Measurements from ENCODE around the gene SULT4A1.

DNA sequence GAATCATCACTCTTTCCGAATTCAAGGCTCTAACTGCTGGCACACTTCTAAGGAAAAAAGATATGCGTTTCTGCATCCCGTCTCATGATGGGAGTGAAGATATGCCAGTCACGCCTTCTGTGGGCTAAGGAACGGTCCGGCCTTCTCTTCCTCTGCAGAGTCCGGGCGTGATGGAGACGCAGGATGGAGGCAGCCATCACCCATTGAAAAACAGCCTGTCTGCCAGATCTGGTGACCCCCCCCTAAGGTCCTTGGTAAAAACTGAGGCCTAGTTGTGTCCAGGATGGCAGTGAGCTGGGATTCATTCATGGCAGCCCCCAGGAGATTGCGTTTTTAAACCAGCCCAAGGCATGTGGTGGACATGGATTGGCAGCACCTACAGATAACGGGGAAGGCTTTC, 43.3 kb downstream of the SULT4A1 start:
- TF ChIP-seq CTCF (IDR thresholded peaks at IDR 0.05) (no peak), REST (IDR thresholded peaks at IDR 0.05; ENCODE audit: low read depth, low read length) (no peak), USF2 (IDR thresholded peaks at IDR 0.05; ENCODE audit: borderline replicate concordance, low read depth, low read length) (no peak), GABPA (IDR thresholded peaks at IDR 0.05; ENCODE audit: low read depth) (no peak), JUND (IDR thresholded peaks at IDR 0.05) (no peak), RFX5 (IDR thresholded peaks at IDR 0.05; ENCODE audit: low read length) (no peak)

All from SK-N-SH (cell line).